Loucy (cell line): ENCODE measurements around the gene ST3GAL2.

ENCODE experiments used
- EZH2phosphoT487 ChIP-seq: fragments of 200-600 bp; IDR thresholded peaks from 2 replicates; pipeline ENCODE4 v1.6.1; 2018; ENCODE audit warnings: antibody characterized with exemption, mild to moderate bottlenecking, moderate library complexity, borderline replicate concordance
- TF ChIP-seq, protein P1 (sequence below): fragments of 200-600 bp; sonication (generic); conservative IDR thresholded peaks from 2 replicates; pipeline ENCODE4 v1.5.1; 2014; ENCODE audit warnings: mild to moderate bottlenecking, antibody characterized with exemption, low read length

DNA sequence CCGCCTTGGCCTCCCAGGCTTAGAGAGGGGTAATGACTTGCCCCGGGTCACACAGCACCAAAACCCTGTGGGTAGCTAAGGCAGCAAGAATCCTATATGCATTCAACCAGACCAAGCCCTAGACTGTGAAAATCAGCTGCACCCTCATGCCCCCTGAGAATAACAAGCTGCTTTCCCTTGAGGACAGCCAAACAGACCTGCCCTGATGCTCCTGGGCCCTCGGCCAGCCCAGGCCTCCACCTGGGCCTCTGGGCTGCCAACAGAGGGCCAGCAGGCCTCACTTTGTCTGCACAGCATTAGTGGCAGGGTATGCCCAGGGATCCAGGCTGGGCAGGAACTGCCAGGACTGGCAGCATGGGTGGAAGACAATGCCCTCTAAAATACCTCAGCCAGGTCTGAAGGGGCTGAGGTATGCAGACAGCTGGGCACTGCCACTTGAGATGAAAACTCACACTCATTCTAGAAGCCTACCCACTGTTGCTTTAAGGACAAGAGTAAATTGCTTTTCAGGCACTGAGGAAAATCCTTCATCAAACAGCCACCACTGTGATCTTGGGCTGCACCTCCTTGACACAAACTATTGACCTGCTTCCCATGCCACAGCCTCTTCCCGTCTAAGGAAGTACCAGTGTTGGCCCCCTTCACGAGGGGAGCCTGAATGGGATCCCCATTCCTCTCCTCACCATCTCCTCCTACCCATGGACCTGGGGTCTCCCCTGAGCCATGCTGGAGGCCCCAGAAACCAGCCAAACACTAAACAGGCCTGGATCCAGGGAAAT is 8.8 kb downstream of the ST3GAL2 start:
- TF ChIP-seq, protein P1, sequence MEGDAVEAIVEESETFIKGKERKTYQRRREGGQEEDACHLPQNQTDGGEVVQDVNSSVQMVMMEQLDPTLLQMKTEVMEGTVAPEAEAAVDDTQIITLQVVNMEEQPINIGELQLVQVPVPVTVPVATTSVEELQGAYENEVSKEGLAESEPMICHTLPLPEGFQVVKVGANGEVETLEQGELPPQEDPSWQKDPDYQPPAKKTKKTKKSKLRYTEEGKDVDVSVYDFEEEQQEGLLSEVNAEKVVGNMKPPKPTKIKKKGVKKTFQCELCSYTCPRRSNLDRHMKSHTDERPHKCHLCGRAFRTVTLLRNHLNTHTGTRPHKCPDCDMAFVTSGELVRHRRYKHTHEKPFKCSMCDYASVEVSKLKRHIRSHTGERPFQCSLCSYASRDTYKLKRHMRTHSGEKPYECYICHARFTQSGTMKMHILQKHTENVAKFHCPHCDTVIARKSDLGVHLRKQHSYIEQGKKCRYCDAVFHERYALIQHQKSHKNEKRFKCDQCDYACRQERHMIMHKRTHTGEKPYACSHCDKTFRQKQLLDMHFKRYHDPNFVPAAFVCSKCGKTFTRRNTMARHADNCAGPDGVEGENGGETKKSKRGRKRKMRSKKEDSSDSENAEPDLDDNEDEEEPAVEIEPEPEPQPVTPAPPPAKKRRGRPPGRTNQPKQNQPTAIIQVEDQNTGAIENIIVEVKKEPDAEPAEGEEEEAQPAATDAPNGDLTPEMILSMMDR: no peak
- TF ChIP-seq EZH2phosphoT487: no peak
